Measurements from ENCODE around the gene ZMYM2.
"Not testable (repeated sequence)": the region's sequence is repeated elsewhere in the genome, so short reads cannot be mapped to it uniquely, and the experiment has no call there.

ZMYM2 gene

DNA sequence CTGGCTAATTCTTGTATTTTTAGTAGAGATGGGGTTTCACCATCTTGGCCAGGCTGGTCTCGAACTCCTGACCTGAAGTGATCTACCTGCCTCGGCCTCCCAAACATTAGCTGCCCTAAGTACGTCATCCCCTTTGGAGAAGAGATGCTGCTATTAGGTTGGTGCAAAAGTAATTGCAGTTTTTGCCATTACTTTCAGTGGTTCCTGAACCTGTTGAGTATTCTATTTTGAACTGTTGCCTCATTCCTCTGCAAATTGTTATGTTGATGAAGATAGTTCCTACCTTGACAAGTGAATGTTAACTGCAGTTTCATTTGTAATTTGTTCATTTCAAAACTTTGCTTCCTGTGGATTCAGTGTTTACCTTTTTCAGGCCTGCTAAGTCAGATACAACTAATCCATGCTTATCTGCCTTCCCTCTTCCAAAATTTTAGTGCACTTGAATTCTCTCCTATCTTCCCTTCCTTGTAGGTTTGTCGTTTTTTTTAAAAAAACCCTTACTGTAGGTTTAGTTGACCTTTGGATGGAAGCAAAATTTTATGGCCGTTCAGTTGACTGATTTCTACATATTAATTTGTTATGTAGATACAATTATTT is 24.0 kb downstream of the ZMYM2 start:
- in situ Hi-C loops (cut with MboI; ENCODE audit: low sequenced_read_pairs): no loop called here

GRCh38 chr13:19984430-19985218 is 26.1 kb downstream of the ZMYM2 start:
- in situ Hi-C loops (cut with MboI; ENCODE audit: low sequenced_read_pairs): no loop called here

DNA sequence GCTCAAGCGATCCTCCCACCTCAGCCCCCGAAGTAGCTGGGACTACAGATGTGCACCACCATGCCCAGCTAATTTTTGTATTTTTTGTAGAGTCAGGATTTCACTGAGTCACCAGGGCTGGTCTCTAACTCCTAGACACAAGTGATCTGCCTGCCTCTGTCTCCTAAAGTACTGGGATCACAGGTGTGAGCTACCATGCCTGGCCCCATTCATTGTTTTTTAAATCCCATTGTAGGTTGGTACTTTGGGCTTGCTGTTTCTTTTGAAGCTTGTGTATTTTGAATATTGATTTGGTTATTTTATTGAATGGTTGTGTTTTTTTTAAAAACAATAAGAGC is 26.7 kb downstream of the ZMYM2 start:
- in situ Hi-C loops (cut with MboI; ENCODE audit: low sequenced_read_pairs): no loop called here

DNA sequence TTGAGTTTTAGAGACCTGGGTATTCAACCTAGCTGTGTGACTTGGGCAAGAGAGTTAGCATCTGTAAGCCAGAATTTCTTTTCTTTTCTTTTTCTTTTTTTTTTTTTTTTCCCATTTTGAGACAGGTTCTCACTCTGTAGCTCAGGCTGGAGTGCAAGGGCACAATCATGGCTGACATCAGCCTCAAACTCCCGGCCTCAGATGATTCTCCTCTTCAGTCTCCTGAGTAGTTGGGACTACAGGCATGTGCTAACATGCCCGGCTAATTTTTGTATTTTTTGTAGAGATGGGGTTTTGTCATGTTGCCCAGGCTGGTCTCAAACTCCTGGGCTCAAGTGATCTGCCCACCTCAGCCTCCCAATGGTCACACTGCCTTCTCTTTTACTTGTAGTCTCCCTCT is 33.0 kb downstream of the ZMYM2 start:
- in situ Hi-C loops (cut with MboI; ENCODE audit: low sequenced_read_pairs): no loop called here

GRCh38 chr13:19993024-19993423 is 34.5 kb downstream of the ZMYM2 start:
- in situ Hi-C loops (cut with MboI; ENCODE audit: low sequenced_read_pairs): no loop called here

- in situ Hi-C loops (cut with MboI; ENCODE audit: low sequenced_read_pairs): no loop called here
Observed at GRCh38 chr13:19998960-19999359, 40.4 kb downstream of the ZMYM2 start.

- in situ Hi-C loops (cut with MboI; ENCODE audit: low sequenced_read_pairs): no loop called here
Observed at GRCh38 chr13:20000062-20000552, 41.6 kb downstream of the ZMYM2 start.

DNA sequence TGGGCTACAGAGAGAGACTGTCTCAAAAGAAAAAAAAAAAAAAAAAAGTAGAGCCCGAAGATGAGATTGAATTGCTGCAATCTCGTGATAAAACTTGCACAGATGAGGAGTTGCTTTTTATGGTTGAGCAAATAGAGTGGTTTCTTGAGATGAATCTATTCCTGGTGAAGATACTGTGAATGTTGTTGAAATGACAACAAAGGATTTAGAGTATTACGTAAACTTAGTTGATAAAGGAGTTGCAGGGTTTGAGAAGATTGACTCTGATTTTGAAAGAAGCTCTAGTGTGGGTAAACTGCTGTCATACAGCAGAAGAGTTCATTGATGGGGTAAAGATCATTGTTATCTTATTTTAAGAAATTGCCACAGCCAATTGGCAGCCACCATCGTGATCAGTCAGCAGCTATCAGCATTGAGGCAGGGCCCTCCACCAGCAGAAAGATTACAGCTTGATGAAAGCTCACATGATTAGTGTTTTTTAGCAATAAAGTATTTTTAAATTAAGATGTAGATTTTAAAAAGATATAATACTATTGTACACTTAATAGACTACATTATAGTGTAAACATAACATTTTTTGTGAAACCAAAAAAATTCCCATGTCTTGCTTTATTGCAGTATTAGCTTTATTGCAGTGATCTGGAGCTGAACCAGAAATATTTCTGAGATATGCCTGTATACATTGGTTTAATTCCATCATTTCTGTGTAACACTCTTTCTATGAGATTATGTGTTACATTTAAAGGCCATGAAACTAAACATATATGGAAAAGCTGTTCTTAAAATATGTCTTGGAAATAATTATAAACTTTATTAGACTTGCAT is 43.1 kb downstream of the ZMYM2 start:
- in situ Hi-C loops (cut with MboI; ENCODE audit: low sequenced_read_pairs): no loop called here

DNA sequence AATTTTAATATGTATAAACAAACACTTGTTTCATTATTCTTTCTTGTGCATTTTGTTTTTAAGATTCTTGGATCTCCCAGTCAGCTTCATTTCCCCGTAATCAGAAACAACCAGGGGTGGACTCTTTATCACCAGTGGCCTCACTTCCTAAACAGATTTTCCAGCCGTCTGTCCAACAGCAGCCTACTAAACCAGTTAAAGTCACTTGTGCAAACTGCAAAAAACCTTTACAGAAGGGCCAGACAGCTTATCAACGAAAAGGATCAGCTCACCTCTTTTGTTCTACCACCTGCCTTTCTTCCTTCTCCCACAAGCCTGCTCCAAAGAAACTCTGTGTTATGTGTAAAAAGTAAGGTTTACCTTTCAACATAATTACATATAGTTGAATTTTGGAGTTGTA is 44.3 kb downstream of the ZMYM2 start:
- in situ Hi-C loops (cut with MboI; ENCODE audit: low sequenced_read_pairs): no loop called here

- in situ Hi-C loops (cut with MboI; ENCODE audit: low sequenced_read_pairs): no loop called here
Observed at GRCh38 chr13:20006206-20006605, 47.7 kb downstream of the ZMYM2 start.

GRCh38 chr13:20015763-20016162 is 57.2 kb downstream of the ZMYM2 start:
- in situ Hi-C loops (cut with MboI; ENCODE audit: low sequenced_read_pairs): no loop called here

GRCh38 chr13:20016649-20017364 is 58.3 kb downstream of the ZMYM2 start:
- in situ Hi-C loops (cut with MboI; ENCODE audit: low sequenced_read_pairs): no loop called here

GRCh38 chr13:20017365-20017711 is 58.8 kb downstream of the ZMYM2 start:
- in situ Hi-C loops (cut with MboI; ENCODE audit: low sequenced_read_pairs): no loop called here

DNA sequence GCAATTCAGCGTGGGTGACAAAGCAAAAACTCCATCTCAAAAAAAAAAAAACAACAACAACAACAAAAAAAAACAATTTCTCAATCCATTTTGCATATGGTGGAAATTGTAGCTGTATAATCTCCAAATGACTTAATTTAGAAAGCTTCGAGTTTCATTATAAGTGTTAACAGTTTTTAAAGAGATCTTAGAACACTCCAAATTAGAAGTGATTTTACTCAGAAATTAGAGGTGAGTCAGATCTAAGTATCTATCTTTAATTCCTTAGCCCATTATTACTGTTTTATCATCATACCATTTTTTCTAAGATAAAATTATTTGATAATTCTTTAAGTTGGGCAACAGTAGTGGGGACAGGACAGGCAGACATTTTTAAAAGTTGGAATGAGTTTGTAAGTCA is 60.5 kb downstream of the ZMYM2 start:
- in situ Hi-C loops (cut with MboI; ENCODE audit: low sequenced_read_pairs): no loop called here

- in situ Hi-C loops (cut with MboI; ENCODE audit: low sequenced_read_pairs): no loop called here
Observed at GRCh38 chr13:20024702-20025101, 66.2 kb downstream of the ZMYM2 start.

DNA sequence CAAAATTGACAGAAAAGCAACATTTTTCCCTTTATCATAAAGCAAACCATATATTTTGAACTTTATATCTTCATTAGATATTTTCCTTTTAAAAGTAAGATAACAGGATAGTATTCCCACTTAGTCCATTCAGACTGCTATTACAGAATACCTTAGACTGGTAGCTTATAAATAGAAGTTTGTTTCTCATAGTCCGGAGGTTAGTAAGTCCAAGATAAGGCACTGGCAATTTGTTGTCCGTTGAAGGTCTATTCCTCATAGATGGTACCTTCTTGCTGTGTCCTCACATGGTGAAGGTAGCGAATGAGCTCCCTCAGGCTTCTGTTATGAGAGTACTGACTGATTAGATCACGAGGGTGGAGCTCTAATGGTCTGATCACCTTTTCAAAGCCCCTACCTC is 70.4 kb downstream of the ZMYM2 start:
- in situ Hi-C loops (cut with MboI; ENCODE audit: low sequenced_read_pairs): no loop called here

DNA sequence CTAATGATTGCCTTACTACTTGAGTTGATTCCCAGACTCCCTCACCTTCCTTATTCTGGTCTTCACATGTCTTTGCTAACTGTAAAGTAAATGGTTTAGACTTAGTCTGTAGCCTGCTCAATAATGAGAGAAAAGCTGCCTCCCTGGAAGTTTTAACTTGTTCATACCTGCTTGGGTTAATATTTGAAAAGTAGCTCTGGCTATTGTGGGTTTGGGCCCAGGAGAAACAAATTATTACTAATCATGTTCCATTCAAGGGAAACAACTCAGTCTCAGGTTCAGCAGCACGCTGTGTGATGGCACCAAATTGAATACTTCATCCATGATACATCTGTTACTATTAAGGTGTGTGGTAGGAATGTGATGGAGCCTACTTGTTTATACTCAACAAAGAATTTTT is 75.0 kb downstream of the ZMYM2 start:
- in situ Hi-C loops (cut with MboI; ENCODE audit: low sequenced_read_pairs): no loop called here

DNA sequence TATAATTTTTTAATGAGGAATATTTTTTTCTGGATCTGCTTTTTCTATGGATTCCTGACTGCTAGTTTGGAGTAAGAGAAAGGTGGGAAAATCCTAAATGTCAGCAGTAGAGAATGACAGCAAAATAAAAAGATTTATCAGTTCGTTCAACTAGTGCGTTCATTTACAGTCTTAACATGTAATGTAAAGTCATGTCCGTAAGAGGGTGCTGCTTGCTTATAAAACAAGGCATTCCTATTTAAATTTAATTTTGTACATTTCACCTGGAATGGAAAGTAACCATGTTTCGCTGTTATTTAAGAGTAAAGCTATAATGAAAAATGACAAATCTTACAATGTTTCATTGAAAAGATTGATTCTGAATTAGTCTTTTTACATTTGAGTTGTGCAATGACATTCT is 76.6 kb downstream of the ZMYM2 start:
- in situ Hi-C loops (cut with MboI; ENCODE audit: low sequenced_read_pairs): no loop called here

- in situ Hi-C loops (cut with MboI; ENCODE audit: low sequenced_read_pairs): no loop called here
Observed at GRCh38 chr13:20037908-20038307, 79.4 kb downstream of the ZMYM2 start.

DNA sequence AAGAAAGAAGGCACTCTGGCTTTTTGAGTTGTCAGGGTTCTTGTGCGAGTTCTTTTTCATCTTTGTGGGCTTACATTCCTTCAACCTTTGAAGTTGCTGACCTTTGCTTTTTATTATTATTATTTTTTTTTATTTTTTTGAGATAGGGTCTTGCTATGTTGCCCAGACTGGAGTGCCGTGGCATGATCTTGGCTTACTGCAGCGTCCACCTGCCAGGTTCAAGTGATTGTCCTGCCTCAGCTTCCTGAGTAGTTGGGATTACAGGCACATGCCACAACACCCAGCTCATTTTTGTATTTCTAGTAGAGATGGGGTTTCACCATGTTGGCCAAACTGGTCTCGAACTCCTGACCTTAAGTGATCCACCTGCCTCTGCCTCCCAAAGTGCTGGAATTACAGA is 84.1 kb downstream of the ZMYM2 start:
- in situ Hi-C loops (cut with MboI; ENCODE audit: low sequenced_read_pairs): not testable (repeated sequence)

GRCh38 chr13:20043207-20043925 is 84.8 kb downstream of the ZMYM2 start:
- in situ Hi-C loops (cut with MboI; ENCODE audit: low sequenced_read_pairs): no loop called here
